ENCODE measurements around the gene ADGRG3.

ADGRG3 gene

GRCh38 chr16:57698812-57699405, 30.8 kb downstream of the ADGRG3 start:
- Histone ChIP-seq H3K4me3 (ENCODE audit: low read depth, low read length) (no peak overlapping the region), H3K36me3 (no peaks in the 10 kb centered on the region), H3K9me3 (no peaks in the 10 kb centered on the region), H3K27me3 (no peaks in the 10 kb centered on the region), H3K4me1 (no peaks in the 10 kb centered on the region)
- TF ChIP-seq CTCF (IDR thresholded peaks at IDR 0.05; ENCODE audit: low read depth, low read length) = no peak
- no peak for DNase-seq

GRCh38 chr16:57699481-57699880, 31.4 kb downstream of the ADGRG3 start:
- no peak for DNase-seq
- Histone ChIP-seq H3K36me3 (no peaks in the 10 kb centered on the region), H3K9me3 (no peaks in the 10 kb centered on the region), H3K4me3 (ENCODE audit: low read depth, low read length) (no peak overlapping the region), H3K4me1 (no peaks in the 10 kb centered on the region), H3K27me3 (no peaks in the 10 kb centered on the region)
- TF ChIP-seq CTCF (IDR thresholded peaks at IDR 0.05; ENCODE audit: low read depth, low read length) = no peak

GRCh38 chr16:57699899-57700298, 31.8 kb downstream of the ADGRG3 start:
- Histone ChIP-seq H3K4me1 (no peaks in the 10 kb centered on the region), H3K9me3 (no peaks in the 10 kb centered on the region), H3K36me3 (no peaks in the 10 kb centered on the region), H3K27me3 (no peaks in the 10 kb centered on the region), H3K4me3 (ENCODE audit: low read depth, low read length) (no peak overlapping the region)
- no peak for TF ChIP-seq CTCF (IDR thresholded peaks at IDR 0.05; ENCODE audit: low read depth, low read length)
- no peak for DNase-seq

GRCh38 chr16:57700781-57701551, 32.9 kb downstream of the ADGRG3 start:
- H3K36me3 ChIP-seq = no peaks in the 10 kb centered on the region
- DNase-seq = no peak
- H3K4me1 ChIP-seq = no peaks in the 10 kb centered on the region
- H3K4me3 ChIP-seq (ENCODE audit: low read depth, low read length) = no peak overlapping the region
- H3K27me3 ChIP-seq = no peaks in the 10 kb centered on the region
- H3K9me3 ChIP-seq = no peaks in the 10 kb centered on the region
- no peak for TF ChIP-seq CTCF (IDR thresholded peaks at IDR 0.05; ENCODE audit: low read depth, low read length)

GRCh38 chr16:57701759-57702371, 33.8 kb downstream of the ADGRG3 start:
- Histone ChIP-seq H3K36me3 (no peaks in the 10 kb centered on the region), H3K27me3 (no peaks in the 10 kb centered on the region), H3K4me3 (ENCODE audit: low read depth, low read length) (no peak overlapping the region), H3K9me3 (no peaks in the 10 kb centered on the region), H3K4me1 (no peaks in the 10 kb centered on the region)
- TF ChIP-seq CTCF (IDR thresholded peaks at IDR 0.05; ENCODE audit: low read depth, low read length) = no peak
- no peak for DNase-seq
